ENCODE data around the gene TMEM72.

TMEM72 gene

GRCh38 chr10:44980309-44981171, 69.4 kb downstream of the TMEM72 start:
- no peak for DNase-seq (ENCODE audit: low spot score)

GRCh38 chr10:44981172-44982113, 70.3 kb downstream of the TMEM72 start:
- no peak for DNase-seq (ENCODE audit: low spot score)

- DNase-seq (ENCODE audit: low spot score): no peak
These were observed 71.0 kb downstream of the TMEM72 start for GRCh38 chr10:44982114-44982460.

- DNase-seq (ENCODE audit: low spot score): no peak
These were observed 71.4 kb downstream of the TMEM72 start for GRCh38 chr10:44982496-44982895.

GRCh38 chr10:44983066-44983894, 72.1 kb downstream of the TMEM72 start:
- DNase-seq (ENCODE audit: low spot score): no peak

GRCh38 chr10:44983895-44984278, 72.8 kb downstream of the TMEM72 start:
- DNase-seq (ENCODE audit: low spot score): no peak

GRCh38 chr10:44984671-44985101, 73.5 kb downstream of the TMEM72 start:
- no peak for DNase-seq (ENCODE audit: low spot score)

- DNase-seq (ENCODE audit: low spot score): no peak
These were observed 74.1 kb downstream of the TMEM72 start for GRCh38 chr10:44985175-44985681.

GRCh38 chr10:44986179-44986578, 75.0 kb downstream of the TMEM72 start:
- DNase-seq (ENCODE audit: low spot score): no peak
